Kidney epithelial cell (primary cell): ENCODE measurements around the gene THADA. TPM values are rescaled to one million over a fixed set of nuclear protein-coding genes. Genes with fewer than 3 reads are reported as not detected.

Source experiments
- DNase-seq: peaks from one replicate; pipeline ENCODE4 v3.0.0-alpha.2; 2010; ENCODE audit warnings: low read depth
- H3K27me3 ChIP-seq: 2 replicates; pipeline ENCODE4 v1.6.0; 2011; ENCODE audit warnings: low read length; ENCODE audit not compliant: control insufficient read depth, insufficient read depth
- H3K36me3 ChIP-seq: 2 replicates; pipeline ENCODE4 v1.5.1; 2011; ENCODE audit warnings: low read length; ENCODE audit not compliant: control insufficient read depth, insufficient read depth
- H3K4me3 ChIP-seq: 2 replicates; pipeline ENCODE4 v1.5.1; 2011; ENCODE audit warnings: low read depth, mild to moderate bottlenecking, control low read depth, low read length
- total RNA-seq: library from RNA; depleted of rRNA; stranded (reverse); fragments of >200 nt; gene quantifications from 2 replicates; pipeline ENCODE4 v1.2.3, GENCODE V29; 2015
- TF ChIP-seq, protein P1 (sequence below): IDR thresholded peaks from 2 replicates; pipeline ENCODE4 v1.5.1; 2011; ENCODE audit warnings: mild to moderate bottlenecking, moderate library complexity, low read length, control low read depth, inconsistent platforms; ENCODE audit not compliant: insufficient read depth, poor library complexity, severe bottlenecking

Gene THADA
- total RNA-seq, 1 donor from 2014 or later, result 21.5 TPM

DNA sequence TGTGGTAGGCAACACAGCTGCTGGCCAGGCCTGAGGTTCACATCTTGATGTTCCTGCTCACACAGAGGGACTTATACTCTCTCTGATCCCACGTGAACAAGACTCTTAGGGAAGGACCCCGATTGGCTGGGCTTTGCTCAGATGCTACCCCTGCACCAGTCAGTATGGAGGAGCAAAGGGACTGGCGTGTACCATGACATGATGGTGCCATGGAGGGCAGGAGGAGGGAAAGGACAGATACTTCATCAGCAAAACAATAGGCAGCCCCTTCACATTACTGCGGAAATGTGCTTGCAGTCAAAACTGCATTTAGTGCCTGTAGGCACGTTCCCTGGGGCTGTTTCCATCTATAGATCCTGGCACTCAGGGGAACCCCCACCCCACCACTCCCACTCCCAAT, 412.1 kb downstream of the THADA start:
- H3K4me3 ChIP-seq, result no peak overlapping the region

GRCh38 chr2:43180897-43181296, 414.9 kb downstream of the THADA start:
- H3K4me3 ChIP-seq, result no peak overlapping the region
- TF ChIP-seq, protein P1, sequence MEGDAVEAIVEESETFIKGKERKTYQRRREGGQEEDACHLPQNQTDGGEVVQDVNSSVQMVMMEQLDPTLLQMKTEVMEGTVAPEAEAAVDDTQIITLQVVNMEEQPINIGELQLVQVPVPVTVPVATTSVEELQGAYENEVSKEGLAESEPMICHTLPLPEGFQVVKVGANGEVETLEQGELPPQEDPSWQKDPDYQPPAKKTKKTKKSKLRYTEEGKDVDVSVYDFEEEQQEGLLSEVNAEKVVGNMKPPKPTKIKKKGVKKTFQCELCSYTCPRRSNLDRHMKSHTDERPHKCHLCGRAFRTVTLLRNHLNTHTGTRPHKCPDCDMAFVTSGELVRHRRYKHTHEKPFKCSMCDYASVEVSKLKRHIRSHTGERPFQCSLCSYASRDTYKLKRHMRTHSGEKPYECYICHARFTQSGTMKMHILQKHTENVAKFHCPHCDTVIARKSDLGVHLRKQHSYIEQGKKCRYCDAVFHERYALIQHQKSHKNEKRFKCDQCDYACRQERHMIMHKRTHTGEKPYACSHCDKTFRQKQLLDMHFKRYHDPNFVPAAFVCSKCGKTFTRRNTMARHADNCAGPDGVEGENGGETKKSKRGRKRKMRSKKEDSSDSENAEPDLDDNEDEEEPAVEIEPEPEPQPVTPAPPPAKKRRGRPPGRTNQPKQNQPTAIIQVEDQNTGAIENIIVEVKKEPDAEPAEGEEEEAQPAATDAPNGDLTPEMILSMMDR, result no peak
- H3K36me3 ChIP-seq, result no peaks in the 10 kb centered on the region
- H3K27me3 ChIP-seq, result no peaks in the 10 kb centered on the region
- no peak for DNase-seq

More for the DNA sequence above, 412.1 kb downstream of the THADA start:
- no peak for DNase-seq
- H3K27me3 ChIP-seq, result no peaks in the 10 kb centered on the region
- no peaks in the 10 kb centered on the region for H3K36me3 ChIP-seq
- TF ChIP-seq, protein P1, result no peak

Other genes with a start within 250 kb of the THADA start
- gene PLEKHH2, start 41.2 kb upstream of the THADA start, total RNA-seq, result 2.1 and 2.3 TPM in 2 replicates
- gene C1GALT1C1L, start 80.4 kb upstream of the THADA start, total RNA-seq, result 1.1 and 1.2 TPM in 2 replicates
- 21.3 and 34.5 TPM in 2 replicates for gene DYNC2LI1, start 178.0 kb upstream of the THADA start, total RNA-seq
- gene ABCG5, start 242.8 kb upstream of the THADA start, total RNA-seq, result not detected in 2 replicates
- gene ABCG8, start 242.9 kb upstream of the THADA start, total RNA-seq, result not detected in 2 replicates